NCI-H1092 treated with DMSO at 0.1 percent for 48 hours (cell line): Measurements from ENCODE around the gene BTNL8.
"Not testable (repeated sequence)": the region's sequence is repeated elsewhere in the genome, so short reads cannot be mapped to it uniquely, and the experiment has no call there.

Source experiments
- DNase-seq: peaks from one replicate; lab custom pipeline; 2025; lab: John Stamatoyannopoulos, UW

BTNL8 gene

DNA sequence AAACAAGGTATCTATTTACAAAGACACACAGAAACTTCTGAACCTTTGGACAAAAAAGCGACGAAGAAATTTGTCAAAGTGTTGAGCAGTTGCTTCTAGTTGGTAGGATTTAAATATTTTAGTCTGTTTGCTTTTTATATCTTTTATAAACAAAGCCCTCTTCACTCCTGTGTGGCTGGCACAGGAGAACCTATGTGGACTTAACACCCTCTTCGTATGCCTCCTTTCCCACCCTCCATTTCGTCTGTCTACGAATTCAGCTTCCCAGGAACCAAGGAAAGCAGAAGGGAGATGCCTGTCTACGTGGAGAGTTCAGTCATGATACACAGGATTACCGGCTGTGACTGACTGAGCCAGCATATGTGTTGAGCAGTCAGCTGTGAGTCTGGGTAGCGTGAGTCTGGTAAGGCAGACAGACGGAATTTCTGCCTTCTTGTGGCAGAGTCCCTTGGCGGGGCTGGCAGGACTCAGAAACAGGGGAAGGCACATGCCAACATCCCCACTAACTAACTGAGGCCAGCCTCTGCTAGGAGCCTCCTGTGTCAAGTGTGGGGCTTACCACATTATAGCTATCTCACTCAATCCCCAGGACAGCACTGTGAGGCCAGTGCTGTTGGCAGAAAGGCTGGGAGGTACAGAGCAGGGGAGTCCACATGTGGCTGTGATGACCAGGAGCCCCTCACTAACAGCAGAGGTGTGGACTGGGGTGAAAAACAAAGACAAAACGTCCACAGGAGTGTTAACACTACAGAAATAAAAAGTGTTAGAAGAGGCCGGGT is 24.0 kb upstream of the BTNL8 start:
- DNase-seq, result no peak

DNA sequence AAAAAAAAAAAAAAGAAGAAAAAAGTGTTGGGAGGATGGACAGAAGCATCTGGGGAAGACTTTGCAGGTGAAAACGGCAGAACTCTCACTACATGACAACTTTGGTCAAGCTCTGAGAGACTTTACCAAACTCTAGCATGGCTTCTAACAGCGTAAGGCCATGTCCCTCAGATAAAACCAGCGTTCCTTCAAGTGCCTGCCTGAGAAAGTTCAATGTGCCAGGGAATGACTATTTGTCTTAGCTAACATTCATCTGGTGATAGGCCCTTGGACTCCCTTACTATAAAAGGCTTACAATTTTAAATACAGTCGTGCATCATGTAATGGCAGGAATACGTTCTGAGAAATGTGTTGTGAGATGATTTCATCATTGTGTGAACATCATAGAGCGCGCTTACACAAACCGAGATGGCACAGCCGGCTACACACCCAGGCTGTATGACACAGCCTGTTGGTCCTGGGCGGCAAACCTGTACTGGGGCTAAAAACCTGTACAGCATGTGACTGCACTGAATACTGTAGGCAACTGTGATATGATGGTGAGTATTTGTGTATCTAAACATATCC is 23.0 kb upstream of the BTNL8 start:
- DNase-seq, result no peak

DNA sequence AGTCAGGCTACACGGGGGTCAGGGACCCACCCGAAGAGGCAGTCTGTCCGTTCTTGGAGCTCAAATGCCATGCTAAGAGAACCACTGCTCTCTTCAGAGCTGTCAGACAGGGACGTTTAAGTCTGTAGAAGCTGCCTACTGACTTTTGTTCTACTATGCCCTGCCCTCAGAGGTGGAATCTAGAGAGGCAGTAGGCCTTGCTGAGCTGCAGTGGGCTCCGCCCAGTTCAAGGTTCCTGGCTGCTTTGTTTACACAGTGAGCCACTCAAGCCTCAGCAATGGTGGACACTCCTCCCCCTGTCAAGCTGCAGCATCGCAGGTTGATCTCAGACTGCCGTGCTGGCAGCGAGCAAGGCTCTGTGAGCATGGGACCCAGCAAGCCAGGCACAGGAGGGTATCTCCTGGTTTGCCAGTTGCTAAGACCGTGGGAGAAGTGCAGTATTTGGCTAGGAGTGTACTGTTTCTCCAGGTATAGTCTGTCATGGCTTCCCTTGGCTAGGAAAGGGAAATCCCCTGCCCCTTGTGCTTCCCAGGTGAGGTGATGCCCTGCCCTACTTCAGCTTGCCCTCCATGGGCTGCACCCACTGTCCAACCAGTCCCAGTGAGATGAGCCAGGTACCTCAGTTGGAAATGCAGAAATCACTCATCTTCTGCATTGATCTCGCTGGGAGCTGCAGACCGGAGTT is 13.0 kb upstream of the BTNL8 start:
- DNase-seq, result not testable (repeated sequence)

DNA sequence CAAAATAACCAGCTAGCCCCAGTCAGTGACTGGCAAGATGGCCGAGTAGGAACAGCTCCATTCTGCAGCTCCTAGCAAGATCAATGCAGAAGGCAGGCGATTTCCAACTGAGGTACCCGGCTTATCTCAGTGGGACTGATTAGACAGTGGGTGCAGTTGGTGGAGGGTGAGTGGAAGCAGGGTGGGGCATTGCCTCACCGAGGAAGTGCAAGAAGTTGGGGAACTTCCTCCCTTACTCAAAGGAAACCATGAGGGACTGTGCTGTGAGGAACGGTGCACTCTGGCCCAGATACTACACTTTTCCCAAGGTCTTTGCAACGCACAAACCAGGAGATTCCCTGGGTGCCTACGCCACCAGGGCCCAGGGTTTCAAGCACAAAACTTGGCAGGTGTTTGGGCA is 9.6 kb upstream of the BTNL8 start:
- no peak for DNase-seq

DNA sequence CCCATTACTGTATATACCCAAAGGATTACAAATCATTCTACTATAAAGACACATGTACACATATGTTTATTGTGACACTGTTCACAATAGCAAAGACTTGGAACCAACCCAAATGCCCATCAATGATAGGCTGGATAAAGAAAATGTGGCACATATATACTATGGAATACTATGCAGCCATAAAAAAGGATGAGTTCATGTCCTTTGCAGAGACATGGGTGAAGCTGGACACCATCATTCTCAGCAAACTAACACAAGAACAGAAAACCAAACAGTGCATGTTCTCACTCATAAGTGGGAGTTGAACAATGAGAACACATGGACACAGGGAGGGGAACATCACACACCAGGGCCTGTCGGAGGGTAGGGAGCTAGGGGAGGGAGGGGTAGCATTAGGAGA is 3.6 kb upstream of the BTNL8 start:
- DNase-seq, result not testable (repeated sequence)

DNA sequence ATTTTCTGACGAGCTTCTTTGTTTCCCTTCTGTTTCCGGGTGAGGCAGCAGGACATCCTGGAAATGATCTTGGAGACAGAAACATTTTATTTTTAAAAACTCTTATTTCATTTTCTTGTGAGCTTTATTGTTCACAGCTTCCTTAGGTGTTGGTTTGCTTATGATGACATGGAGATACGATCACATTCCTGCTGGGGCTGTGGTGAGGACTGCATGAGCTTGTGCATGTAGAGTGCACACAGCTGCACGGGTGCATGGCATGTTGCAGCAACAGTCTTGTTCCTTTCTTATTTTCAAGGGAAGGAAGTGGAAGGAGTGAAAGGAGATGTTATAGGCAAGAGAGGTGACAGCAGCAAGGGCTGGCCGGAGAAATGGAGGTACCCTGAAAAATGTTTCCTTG is 1.2 kb downstream of the BTNL8 start:
- DNase-seq, result no peak

DNA sequence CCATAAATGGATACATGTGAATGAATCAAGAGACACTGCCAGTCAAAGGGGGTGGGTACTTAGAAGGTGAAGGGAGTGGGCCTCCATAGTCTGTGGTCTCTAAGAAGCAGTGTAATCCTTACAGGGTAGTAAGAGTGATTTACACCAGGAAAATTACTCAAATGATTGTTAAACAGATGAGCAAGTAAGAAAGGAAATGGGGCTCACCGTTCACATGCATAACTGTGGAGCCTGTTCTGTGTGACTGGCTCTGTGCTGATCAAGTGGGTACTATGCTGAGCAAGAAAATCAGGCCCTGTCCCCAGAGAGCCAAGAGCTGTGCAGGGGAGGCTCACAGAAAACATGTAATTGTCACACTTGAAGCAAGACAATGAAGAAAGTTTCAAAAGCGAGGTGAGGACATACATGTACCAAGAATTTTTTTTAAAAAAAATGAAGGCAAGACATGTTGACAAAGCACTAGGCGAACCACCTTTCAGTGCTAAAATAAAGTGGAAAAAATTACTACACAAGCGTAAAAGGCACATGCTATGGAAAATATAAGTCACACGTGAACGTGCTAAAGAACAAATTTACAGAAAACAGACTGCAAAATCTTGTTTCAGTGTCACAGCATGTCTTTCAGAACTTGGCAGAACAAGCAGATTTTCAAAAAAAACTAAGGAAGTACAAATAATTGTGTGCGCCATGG is 2.5 kb downstream of the BTNL8 start:
- DNase-seq, result no peak

DNA sequence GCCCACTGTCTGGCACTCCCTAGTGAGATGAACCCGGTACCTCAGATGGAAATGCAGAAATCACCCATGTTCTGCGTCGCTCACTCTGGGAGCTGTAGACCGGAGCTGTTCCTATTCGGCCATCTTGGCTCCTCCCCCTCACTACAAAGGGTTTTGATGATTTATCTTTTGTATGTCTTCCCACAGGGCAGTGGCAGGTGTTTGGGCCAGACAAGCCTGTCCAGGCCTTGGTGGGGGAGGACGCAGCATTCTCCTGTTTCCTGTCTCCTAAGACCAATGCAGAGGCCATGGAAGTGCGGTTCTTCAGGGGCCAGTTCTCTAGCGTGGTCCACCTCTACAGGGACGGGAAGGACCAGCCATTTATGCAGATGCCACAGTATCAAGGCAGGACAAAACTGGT is 9.4 kb downstream of the BTNL8 start:
- DNase-seq, result no peak

DNA sequence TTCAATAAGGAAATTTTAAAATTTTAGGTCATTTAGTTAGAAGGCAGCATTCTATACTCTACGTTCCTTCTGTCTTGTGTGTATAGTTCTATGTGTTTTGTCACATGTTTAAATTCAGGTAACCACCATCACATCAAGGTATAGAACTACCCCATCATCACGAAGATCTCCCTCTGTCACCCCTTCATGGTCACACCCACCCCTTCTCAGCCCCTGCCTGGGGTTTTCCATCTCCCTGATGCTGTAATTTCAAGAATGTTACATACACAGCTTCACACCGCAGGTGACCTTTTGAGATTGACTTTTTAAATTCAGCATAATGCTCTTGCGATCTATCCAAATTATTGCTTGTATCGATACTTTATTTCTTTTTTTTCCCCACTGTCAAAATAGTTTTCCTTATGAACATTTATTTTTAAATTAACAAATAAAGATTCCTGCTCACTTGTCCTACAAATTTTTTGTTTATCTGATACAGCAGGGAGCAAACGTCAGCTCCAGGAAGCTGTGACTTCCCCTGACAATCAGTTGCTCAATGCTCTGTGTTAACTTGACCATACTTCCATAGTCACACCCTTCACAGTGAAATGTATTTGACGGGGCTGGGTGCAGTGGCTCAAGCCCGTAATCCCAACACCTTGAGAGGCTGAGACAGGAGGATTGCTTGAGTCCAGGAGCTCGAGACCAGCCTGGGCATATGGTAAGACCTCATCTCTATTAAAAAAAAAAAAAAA is 10.2 kb downstream of the BTNL8 start:
- no peak for DNase-seq

DNA sequence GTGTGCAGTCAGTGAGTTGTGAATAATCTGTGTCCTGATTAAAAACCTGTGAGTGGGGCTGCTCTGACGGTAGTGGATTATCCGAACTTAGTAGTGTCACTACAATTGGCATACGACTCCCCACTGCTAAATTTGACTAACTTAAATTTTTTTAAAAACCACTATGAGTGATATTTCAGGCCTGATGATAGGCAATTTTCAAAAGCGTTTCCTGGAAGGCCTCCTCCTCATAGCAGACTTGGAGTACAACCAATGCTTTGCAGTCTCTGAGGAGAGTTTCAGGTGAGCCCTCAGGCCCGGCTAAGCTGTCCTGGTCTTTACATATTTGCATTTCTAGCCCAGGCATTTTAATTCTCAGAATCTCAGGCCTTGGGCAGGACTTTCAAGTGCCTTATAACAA is 10.8 kb downstream of the BTNL8 start:
- no peak for DNase-seq

DNA sequence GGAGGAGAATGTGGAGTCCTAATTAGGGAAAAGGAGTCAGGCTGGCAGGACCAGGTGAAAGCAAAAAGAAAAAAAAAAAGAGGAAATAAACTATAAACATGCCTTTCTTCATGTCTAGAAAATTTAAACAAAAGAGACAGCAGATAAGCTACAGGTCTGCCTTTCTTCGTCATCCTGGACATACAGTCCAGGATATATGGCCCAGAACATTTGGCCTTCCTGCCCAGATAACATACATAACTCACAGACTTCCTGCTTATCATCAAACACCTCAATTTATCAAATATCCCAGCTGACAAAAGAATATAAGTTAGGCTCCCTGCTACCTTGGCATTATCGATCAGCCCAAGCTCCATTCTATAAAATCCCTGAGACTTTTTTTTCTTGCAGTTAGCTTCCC is 11.2 kb downstream of the BTNL8 start:
- no peak for DNase-seq

DNA sequence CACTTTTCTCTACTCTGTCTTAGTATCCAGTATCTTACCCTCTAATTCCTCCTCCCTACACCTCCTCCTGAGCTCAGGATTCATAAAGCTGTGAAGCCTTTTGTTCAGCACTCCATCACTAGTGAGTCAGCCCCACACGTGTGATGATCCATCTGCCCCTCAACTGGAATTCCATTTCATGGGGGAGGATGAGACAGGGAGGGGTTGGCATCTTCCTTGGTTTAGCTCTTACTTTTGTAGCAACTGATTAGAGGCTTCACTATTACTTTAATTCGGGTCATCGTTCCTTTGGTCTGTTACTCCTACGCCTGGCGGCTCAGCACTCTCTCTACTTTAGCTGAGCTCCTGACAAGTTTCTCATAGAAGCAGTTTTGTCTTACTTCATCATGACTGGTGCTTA is 11.8 kb downstream of the BTNL8 start:
- no peak for DNase-seq

DNA sequence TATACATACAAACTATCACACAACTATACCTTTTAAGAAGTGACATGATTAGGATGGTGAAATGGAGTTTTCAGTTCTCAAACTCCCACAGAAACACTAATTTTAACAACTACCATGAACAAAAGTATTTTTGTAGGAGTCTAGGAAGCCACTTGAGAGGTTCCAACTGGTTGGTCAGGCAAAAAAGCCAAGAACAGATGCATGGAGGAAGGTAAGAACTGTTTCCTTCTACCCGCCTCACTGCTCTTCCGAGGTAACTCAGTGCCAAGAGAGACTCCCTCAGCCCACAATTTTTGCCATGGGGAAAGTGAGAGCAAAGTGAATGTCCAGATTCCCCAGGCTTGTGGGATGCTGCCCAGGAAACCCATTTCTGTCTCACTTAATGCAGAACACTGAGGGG is 15.7 kb downstream of the BTNL8 start:
- no peak for DNase-seq

DNA sequence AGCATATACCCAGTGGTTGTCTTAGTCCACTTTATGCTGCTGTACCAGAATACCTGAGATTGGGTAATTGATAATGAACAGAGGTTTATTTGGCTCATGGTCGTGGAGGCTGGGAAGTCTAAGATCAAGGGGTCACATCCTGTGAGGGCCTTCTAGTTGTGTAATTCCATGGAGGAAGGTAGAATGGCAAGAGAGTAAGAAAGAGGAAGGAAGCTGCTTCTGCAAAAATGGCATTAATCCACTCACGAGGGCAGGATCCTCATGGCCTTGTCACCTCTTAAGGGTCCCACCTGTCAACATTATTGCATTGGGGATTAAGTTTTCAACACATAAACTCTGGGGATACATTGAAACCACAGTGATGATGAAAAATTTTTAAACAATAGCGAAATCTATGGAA is 17.0 kb downstream of the BTNL8 start:
- no peak for DNase-seq

DNA sequence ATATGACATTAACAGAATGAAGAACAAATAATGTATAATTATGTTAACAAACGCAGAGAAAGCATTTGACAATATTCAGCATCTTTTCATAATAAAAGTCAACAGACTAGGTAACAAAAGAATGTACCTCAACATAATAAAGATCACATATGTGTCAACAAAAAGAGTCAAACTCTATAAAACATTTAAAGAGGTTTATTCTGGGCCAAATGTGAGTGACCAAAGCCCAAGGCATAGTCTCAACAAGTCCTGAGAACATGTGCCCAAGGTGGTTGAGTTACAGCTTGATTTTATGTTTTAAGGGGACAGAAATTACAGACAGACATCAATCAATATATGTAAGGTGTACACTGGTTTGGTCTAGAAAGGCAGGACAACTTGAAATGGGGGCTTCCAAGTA is 19.4 kb downstream of the BTNL8 start:
- no peak for DNase-seq

DNA sequence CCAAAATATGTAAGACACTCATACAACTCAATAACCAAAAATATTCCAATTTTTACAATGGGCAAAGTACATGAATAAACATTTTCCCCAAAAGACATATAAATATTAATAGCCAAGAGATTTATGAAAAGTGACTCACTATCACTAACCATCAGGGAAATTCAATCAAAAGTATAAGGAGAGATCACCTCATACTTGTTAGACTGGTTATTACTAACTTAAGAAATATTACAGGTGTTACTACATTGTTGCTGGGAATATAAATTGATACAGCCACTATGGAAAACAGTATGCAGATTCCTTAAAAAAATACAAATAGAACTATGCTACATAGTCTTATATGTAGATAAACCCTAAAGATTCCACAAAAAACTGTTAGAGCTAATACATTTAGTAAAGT is 21.8 kb downstream of the BTNL8 start:
- no peak for DNase-seq

DNA sequence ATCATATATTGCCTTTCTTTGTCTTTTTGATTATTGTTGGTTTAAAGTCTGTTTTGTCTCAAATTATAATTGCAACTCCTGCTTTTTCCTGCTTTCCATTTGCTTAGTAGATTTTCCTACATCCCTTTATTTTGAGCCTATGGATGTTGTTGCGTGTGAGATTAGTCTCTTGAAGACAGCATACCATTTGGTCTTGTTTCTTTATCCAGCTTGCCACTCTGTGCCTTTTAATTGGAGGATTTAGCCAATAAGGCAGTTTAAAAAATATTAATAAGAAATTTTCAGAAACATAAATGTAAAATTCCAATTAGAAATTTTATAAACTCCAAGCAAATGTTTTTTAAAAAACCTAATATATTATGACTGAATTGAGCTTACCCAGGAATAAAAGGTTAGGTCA is 24.0 kb downstream of the BTNL8 start:
- no peak for DNase-seq

DNA sequence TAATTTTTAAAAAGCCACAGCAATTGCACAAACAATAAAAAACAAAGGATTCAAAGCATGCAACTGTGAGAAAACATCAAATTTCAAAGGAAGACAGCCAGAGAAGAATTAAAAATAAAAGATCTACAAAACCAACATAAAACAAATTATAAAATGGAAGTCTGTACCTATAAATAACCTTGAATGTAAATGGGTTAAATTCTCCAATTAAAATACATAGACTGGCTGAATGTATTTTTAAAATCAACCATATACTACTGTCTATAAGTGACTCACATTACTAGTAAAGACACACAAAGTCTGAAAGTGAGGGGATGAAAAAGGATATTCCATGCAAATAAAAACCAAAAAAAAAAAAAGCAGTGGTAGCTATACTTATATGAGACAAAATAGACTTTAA is 33.7 kb downstream of the BTNL8 start:
- DNase-seq, result no peak

DNA sequence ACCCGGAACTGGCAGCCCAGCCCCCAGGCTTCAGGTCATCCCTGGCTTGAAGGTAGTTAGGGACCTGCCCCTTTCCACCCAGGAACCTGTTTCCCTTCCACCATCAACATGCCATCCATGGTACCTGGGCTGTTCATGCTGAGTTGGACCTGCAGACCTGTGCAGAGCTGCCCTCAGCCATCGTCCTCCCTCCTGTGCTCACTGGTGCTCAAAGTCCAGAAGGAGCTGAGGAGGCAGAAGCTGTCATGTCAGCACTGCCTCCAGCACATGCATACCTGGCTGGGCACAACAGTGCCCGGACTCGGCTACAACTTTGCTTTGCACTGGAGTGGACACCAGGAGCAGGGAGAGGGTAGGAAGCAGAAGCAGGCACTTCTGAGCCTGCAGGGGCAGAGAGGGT is 36.2 kb downstream of the BTNL8 start:
- DNase-seq, result no peak

DNA sequence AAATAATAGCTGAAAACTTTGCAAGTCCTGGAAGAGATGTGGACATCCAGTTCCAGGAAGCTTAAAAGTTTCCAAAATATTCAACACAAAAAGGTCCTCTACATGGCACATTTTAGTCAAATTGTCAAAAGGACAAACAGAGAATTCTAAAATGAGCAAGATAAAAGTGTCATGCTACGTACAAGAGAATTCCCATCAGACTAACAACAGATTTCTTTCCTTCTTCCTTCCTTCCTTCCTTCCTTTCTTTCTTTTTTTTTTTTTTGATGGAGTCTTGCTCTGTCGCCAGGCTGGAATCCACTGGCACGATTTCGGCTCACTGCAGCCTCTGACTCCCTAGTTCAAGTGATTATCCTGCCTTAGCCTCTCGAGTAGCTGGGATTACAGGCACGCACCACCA is 39.3 kb downstream of the BTNL8 start:
- DNase-seq, result no peak

DNA sequence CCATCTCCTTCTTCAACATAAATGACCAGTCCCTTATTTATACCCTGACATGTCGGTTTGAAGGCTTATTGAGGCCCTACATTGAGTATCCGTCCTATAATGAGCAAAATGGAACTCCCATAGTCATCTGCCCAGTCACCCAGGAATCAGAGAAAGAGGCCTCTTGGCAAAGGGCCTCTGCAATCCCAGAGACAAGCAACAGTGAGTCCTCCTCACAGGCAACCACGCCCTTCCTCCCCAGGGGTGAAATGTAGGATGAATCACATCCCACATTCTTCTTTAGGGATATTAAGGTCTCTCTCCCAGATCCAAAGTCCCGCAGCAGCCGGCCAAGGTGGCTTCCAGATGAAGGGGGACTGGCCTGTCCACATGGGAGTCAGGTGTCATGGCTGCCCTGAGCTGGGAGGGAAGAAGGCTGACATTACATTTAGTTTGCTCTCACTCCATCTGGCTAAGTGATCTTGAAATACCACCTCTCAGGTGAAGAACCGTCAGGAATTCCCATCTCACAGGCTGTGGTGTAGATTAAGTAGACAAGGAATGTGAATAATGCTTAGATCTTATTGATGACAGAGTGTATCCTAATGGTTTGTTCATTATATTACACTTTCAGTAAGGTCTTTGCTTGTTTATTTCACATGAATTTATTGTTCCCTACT is 51.5 kb downstream of the BTNL8 start:
- no peak for DNase-seq

DNA sequence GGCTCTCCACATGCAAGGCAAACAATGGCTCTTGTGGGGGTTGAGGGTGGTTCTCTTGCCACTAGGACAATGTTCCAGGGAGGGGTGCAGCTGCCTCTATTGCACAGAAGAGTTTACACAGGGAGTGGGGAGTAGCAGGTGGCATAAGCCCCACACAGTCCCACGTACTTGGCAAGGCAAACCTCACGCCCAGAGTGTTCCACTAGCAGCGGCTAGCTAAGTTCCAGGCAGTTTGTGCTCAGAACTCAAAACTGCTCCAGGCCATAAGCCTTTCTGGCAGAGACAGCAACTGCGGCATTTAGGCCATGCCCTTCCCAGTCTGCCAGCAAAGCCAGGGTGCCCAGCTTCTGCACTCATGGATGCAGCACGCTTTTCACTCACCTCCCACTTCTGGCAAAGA is 60.7 kb downstream of the BTNL8 start:
- no peak for DNase-seq
